ENCODE data around the gene SIK2. TPM values are rescaled to one million over a fixed set of nuclear protein-coding genes. Genes with fewer than 3 reads are reported as not detected.

Gene SIK2
- total RNA-seq, 1 donor from 2014 or later = 19.0 TPM

- Mint-ChIP-seq H3K36me3 (ENCODE audit: unreplicated experiment) (peaks cover 20% of the 10 kb centered on the region), H3K4me3 (ENCODE audit: unreplicated experiment) (no peak overlapping the region), H3K27me3 (ENCODE audit: unreplicated experiment) (no peaks in the 10 kb centered on the region), H3K9me3 (ENCODE audit: unreplicated experiment) (no peaks in the 10 kb centered on the region), H3K27ac (ENCODE audit: unreplicated experiment) (no peak overlapping the region), H3K4me1 (ENCODE audit: unreplicated experiment) (peaks cover 12% of the 10 kb centered on the region)
- DNase-seq (ENCODE audit: extremely low spot score, unreplicated experiment) = no peak
- TF ChIP-seq CTCF (IDR thresholded peaks at IDR 0.05) = no peak
Observed at GRCh38 chr11:111629499-111629898, 27.2 kb downstream of the SIK2 start.

- no peaks in the 10 kb centered on the region for H3K9me3 Mint-ChIP-seq (ENCODE audit: unreplicated experiment)
- H3K27ac Mint-ChIP-seq (ENCODE audit: unreplicated experiment) = no peak overlapping the region
- H3K27me3 Mint-ChIP-seq (ENCODE audit: unreplicated experiment) = no peaks in the 10 kb centered on the region
- DNase-seq (ENCODE audit: extremely low spot score, unreplicated experiment) = no peak
- no peak for TF ChIP-seq CTCF (IDR thresholded peaks at IDR 0.05)
- peaks cover 27% of the 10 kb centered on the region for H3K4me1 Mint-ChIP-seq (ENCODE audit: unreplicated experiment)
- H3K36me3 Mint-ChIP-seq (ENCODE audit: unreplicated experiment) = peaks cover 6% of the 10 kb centered on the region
- H3K4me3 Mint-ChIP-seq (ENCODE audit: unreplicated experiment) = no peak overlapping the region
Observed at GRCh38 chr11:111631024-111631665, 28.9 kb downstream of the SIK2 start.

- no peaks in the 10 kb centered on the region for H3K27me3 Mint-ChIP-seq (ENCODE audit: unreplicated experiment)
- H3K36me3 Mint-ChIP-seq (ENCODE audit: unreplicated experiment) = peaks cover 6% of the 10 kb centered on the region
- no peak for DNase-seq (ENCODE audit: extremely low spot score, unreplicated experiment)
- no peaks in the 10 kb centered on the region for H3K9me3 Mint-ChIP-seq (ENCODE audit: unreplicated experiment)
- H3K4me1 Mint-ChIP-seq (ENCODE audit: unreplicated experiment) = peaks cover 32% of the 10 kb centered on the region
- no peak overlapping the region for H3K27ac Mint-ChIP-seq (ENCODE audit: unreplicated experiment)
- no peak for TF ChIP-seq CTCF (IDR thresholded peaks at IDR 0.05)
- no peak overlapping the region for H3K4me3 Mint-ChIP-seq (ENCODE audit: unreplicated experiment)
Observed at GRCh38 chr11:111631666-111632039, 29.4 kb downstream of the SIK2 start.

GRCh38 chr11:111632516-111633220 lies 30.4 kb downstream of the SIK2 start:
- H3K36me3 Mint-ChIP-seq (ENCODE audit: unreplicated experiment) = peaks cover 9% of the 10 kb centered on the region
- TF ChIP-seq CTCF (IDR thresholded peaks at IDR 0.05) = no peak
- H3K4me1 Mint-ChIP-seq (ENCODE audit: unreplicated experiment) = peaks cover 37% of the 10 kb centered on the region
- no peaks in the 10 kb centered on the region for H3K9me3 Mint-ChIP-seq (ENCODE audit: unreplicated experiment)
- no peak overlapping the region for H3K4me3 Mint-ChIP-seq (ENCODE audit: unreplicated experiment)
- H3K27ac Mint-ChIP-seq (ENCODE audit: unreplicated experiment) = no peak overlapping the region
- no peaks in the 10 kb centered on the region for H3K27me3 Mint-ChIP-seq (ENCODE audit: unreplicated experiment)
- no peak for DNase-seq (ENCODE audit: extremely low spot score, unreplicated experiment)

GRCh38 chr11:111633248-111633647 lies 31.0 kb downstream of the SIK2 start:
- Mint-ChIP-seq H3K9me3 (ENCODE audit: unreplicated experiment) (no peaks in the 10 kb centered on the region), H3K4me1 (ENCODE audit: unreplicated experiment) (peaks cover 39% of the 10 kb centered on the region), H3K4me3 (ENCODE audit: unreplicated experiment) (no peak overlapping the region), H3K36me3 (ENCODE audit: unreplicated experiment) (peaks cover 15% of the 10 kb centered on the region), H3K27ac (ENCODE audit: unreplicated experiment) (no peak overlapping the region), H3K27me3 (ENCODE audit: unreplicated experiment) (no peaks in the 10 kb centered on the region)
- DNase-seq (ENCODE audit: extremely low spot score, unreplicated experiment) = no peak
- no peak for TF ChIP-seq CTCF (IDR thresholded peaks at IDR 0.05)
